A549 (cell line): ENCODE measurements around the gene CCND1. TPM values are rescaled to one million over a fixed set of nuclear protein-coding genes. Genes with fewer than 3 reads are reported as not detected.

Experiments used
- ATAC-seq, 2 experiments: fragments of 200-7000 bp in 1 of 2; fragments of >200 bp in 1 of 2; cut with Nextera tagmentation in 1 of 2; cut with Tn5 transposase in 1 of 2; 3 replicates each; pipeline versions ENCODE4 v1.8.0 to v1.9.1; 2018 to 2020; ENCODE audit warnings: mild to moderate bottlenecking in 1 of 2, moderate library complexity in 1 of 2
- CTCF ChIA-PET: fragments of 300-600 bp; sonication (Branson Sonifier 250); formaldehyde crosslinking; extraction: SDS; loops from one replicate; lab custom pipeline; 2021; ENCODE audit warnings: antibody characterized with exemption, inconsistent platforms; lab: Yijun Ruan, JAX
- POLR2A ChIA-PET: fragments of 350-600 bp; formaldehyde crosslinking; extraction: SDS; loops from one replicate; lab custom pipeline; 2021; ENCODE audit warnings: antibody characterized with exemption, inconsistent platforms; lab: Yijun Ruan, JAX
- DNase-seq, 2 experiments: peaks; one replicate each; pipeline versions ENCODE4 v3.0.0 to v3.0.0-alpha.2; 2011 to 2016; ENCODE audit warnings: low read depth in 1 of 2, low spot score in 1 of 2
- FAIRE-seq: peaks from 2 replicates; lab custom pipeline; 2011; peaks lifted over from hg19 to GRCh38; lab: Jason Lieb, UNC
- H3K27ac ChIP-seq, 2 experiments: fragments of >200 bp; sonication (Bioruptor Twin); formaldehyde crosslinking; 3 replicates each; pipeline ENCODE4 v1.5.1; 2016 to 2017
- H3K4me1 ChIP-seq: fragments of >200 bp; sonication (Bioruptor Twin); formaldehyde crosslinking; 3 replicates; pipeline ENCODE4 v1.6.1; 2016
- H3K4me2 ChIP-seq: fragments of >200 bp; sonication (Bioruptor Twin); formaldehyde crosslinking; 3 replicates; pipeline ENCODE4 v1.6.1; 2016
- H3K4me3 ChIP-seq: fragments of >200 bp; sonication (Bioruptor Twin); formaldehyde crosslinking; 3 replicates; pipeline ENCODE4 v1.5.1; 2016
- H3K9me3 ChIP-seq: fragments of >200 bp; sonication (Bioruptor Twin); formaldehyde crosslinking; 3 replicates; pipeline ENCODE4 v1.6.1; 2016
- CBX8 ChIP-seq: fragments of 200-600 bp; sonication (generic); IDR thresholded peaks from 2 replicates; pipeline ENCODE4 v1.6.1; 2016
- CTCF ChIP-seq: fragments of >200 bp; sonication (Bioruptor Twin); formaldehyde crosslinking; IDR thresholded peaks from 3 replicates; pipeline ENCODE4 v1.5.1; 2016
- EHMT2 ChIP-seq: fragments of 200-600 bp; sonication (generic); IDR thresholded peaks from 2 replicates; pipeline ENCODE4 v1.6.1; 2016; ENCODE audit warnings: antibody characterized with exemption, low read depth, mild to moderate bottlenecking, moderate library complexity
- ESRRA ChIP-seq: fragments of 150-350 bp; IDR thresholded peaks from 2 replicates; pipeline ENCODE4 v1.6.1; 2014; ENCODE audit warnings: mild to moderate bottlenecking, low read length, borderline replicate concordance
- FOXS1 ChIP-seq: fragments of 250-450 bp; sonication (Bioruptor Pico); IDR thresholded peaks from 2 replicates; pipeline ENCODE4 v1.5.0; 2020; ENCODE audit warnings: mild to moderate bottlenecking, moderate library complexity
- HES2 ChIP-seq: fragments of >200 bp; sonication (Bioruptor Twin); formaldehyde crosslinking; IDR thresholded peaks from 2 replicates; pipeline ENCODE4 v1.6.1; 2016
- MYC ChIP-seq: IDR thresholded peaks from 2 replicates; pipeline ENCODE4 v1.6.1; 2012; ENCODE audit warnings: mild to moderate bottlenecking, inconsistent platforms, low read length, improper control_type of control experiment, borderline replicate concordance
- NR3C1 ChIP-seq: fragments of >200 bp; sonication (Bioruptor Twin); formaldehyde crosslinking; IDR thresholded peaks from 3 replicates; pipeline ENCODE4 v1.6.1; 2017
- PBX3 ChIP-seq: IDR thresholded peaks from 2 replicates; pipeline ENCODE4 v1.6.1; 2012
- POLR2A ChIP-seq: IDR thresholded peaks from 2 replicates; pipeline ENCODE4 v1.6.1; 2012; ENCODE audit warnings: mild to moderate bottlenecking, low read length
- RCOR1 ChIP-seq: fragments of 150-350 bp; IDR thresholded peaks from 2 replicates; pipeline ENCODE4 v1.6.1; 2014; ENCODE audit warnings: antibody characterized with exemption, low read length, low read depth
- SMC3 ChIP-seq: fragments of >200 bp; sonication (Bioruptor Twin); formaldehyde crosslinking; IDR thresholded peaks from 3 replicates; pipeline ENCODE4 v1.6.1; 2018; ENCODE audit warnings: inconsistent platforms
- TFCP2L1 ChIP-seq: fragments of 250-450 bp; sonication (Bioruptor Pico); IDR thresholded peaks from 2 replicates; pipeline ENCODE4 v1.5.0; 2021; ENCODE audit warnings: mild to moderate bottlenecking
- ZNF302 ChIP-seq: fragments of 250-450 bp; sonication (Bioruptor Pico); IDR thresholded peaks from 2 replicates; pipeline ENCODE4 v1.9.0; 2021; ENCODE audit warnings: inconsistent platforms, mild to moderate bottlenecking, moderate library complexity
- WGBS: methylation state at CpG from one replicate; pipeline ENCODE4 v1.1.6; 2017; ENCODE audit errors: missing lambda C conversion rate; 5-methylcytosine and 5-hydroxymethylcytosine counted together
- polyA plus RNA-seq, 4 experiments: library from polyadenylated mRNA; depleted of rRNA in 3 of 4; stranded (reverse); fragments of >200 nt; fragmentation: RNase III in 1 of 4; extraction: RNeasy Plus Mini Kit Qiagen cat#74134 plus additional on column Dnase treatment in 1 of 4; gene quantifications; 2 replicates in 3 of 4; 3 replicates in 1 of 4; pipeline ENCODE4 v1.2.3, GENCODE V29; 2011 to 2017
- TF ChIP-seq, protein P1 (sequence below): fragments of 200-600 bp; sonication (generic); IDR thresholded peaks from 2 replicates; pipeline ENCODE4 v1.6.1; 2016; ENCODE audit warnings: antibody characterized with exemption, mild to moderate bottlenecking, moderate library complexity
- TF ChIP-seq, protein P2 (sequence below): IDR thresholded peaks from 2 replicates; pipeline ENCODE4 v1.6.1; 2012

The CCND1 gene
- polyA plus RNA-seq, 2 of the 4 experiments (the other 2 are of a cell fraction): 131 to 136 TPM

DNA sequence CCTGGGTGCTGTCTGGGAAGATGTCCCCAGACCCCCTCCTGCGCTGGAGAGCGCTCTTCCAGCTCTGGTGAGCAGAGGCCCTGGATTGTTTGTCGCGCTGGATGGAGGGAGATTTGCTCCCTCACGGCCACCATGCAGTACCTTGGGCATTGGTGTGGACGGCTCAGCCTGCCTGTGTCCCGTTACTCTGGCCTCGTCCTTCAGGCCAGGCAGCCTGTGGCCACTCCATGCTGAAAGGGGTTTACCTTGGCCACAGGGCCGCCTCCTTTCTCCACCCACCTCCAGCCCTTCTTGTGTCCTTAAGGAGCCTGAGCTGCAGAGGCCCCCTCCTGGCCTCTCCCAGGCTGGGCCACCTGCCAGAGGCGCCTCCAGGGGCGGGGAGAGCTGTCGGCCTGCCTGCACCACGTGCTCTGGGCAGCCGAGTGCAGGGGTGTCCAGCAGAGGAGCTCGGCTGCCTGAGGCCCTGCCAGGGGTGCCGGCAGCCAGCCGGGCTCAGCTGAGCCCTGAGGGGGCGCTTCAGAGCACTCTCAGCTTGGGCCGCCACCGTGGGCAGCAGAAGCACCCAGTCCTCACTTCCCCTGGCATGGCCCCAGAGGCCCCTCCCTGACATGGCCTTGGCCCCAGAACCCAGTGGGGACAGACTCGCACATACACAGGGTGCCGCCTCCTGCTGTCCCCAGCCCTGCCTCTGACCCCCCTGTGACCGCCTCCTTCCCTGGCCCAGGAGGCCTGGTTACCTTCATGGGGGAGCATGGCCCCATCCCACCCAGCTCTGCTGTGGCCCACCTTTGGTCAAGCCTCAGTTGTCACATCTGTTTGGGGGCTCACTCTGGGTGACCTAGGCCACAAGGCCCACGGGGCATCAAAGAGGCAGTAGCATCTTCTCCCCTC, 3.4 kb downstream of the CCND1 start (continued):
- TF ChIP-seq, protein P1, sequence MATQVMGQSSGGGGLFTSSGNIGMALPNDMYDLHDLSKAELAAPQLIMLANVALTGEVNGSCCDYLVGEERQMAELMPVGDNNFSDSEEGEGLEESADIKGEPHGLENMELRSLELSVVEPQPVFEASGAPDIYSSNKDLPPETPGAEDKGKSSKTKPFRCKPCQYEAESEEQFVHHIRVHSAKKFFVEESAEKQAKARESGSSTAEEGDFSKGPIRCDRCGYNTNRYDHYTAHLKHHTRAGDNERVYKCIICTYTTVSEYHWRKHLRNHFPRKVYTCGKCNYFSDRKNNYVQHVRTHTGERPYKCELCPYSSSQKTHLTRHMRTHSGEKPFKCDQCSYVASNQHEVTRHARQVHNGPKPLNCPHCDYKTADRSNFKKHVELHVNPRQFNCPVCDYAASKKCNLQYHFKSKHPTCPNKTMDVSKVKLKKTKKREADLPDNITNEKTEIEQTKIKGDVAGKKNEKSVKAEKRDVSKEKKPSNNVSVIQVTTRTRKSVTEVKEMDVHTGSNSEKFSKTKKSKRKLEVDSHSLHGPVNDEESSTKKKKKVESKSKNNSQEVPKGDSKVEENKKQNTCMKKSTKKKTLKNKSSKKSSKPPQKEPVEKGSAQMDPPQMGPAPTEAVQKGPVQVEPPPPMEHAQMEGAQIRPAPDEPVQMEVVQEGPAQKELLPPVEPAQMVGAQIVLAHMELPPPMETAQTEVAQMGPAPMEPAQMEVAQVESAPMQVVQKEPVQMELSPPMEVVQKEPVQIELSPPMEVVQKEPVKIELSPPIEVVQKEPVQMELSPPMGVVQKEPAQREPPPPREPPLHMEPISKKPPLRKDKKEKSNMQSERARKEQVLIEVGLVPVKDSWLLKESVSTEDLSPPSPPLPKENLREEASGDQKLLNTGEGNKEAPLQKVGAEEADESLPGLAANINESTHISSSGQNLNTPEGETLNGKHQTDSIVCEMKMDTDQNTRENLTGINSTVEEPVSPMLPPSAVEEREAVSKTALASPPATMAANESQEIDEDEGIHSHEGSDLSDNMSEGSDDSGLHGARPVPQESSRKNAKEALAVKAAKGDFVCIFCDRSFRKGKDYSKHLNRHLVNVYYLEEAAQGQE: no peak
- TF ChIP-seq TFCP2L1 (CRISPR knock-in tag) (no peak), ZNF302 (CRISPR knock-in tag) (no peak), ESRRA (no peak), SMC3 (peak; percentile 19; the same call in 2 of the 3 replicates), POLR2A (no peak), PBX3 (0 out of 2 replicates have a peak, but pooled peaks have one; percentile 3), RCOR1 (no peak), CTCF (peak; percentile 27; the same call in 1 of the 3 replicates), FOXS1 (CRISPR knock-in tag) (no peak), CBX8 (no peak), NR3C1 (no peak), HES2 (no peak), MYC (no peak; the same call in 1 of the 2 replicates)

DNA sequence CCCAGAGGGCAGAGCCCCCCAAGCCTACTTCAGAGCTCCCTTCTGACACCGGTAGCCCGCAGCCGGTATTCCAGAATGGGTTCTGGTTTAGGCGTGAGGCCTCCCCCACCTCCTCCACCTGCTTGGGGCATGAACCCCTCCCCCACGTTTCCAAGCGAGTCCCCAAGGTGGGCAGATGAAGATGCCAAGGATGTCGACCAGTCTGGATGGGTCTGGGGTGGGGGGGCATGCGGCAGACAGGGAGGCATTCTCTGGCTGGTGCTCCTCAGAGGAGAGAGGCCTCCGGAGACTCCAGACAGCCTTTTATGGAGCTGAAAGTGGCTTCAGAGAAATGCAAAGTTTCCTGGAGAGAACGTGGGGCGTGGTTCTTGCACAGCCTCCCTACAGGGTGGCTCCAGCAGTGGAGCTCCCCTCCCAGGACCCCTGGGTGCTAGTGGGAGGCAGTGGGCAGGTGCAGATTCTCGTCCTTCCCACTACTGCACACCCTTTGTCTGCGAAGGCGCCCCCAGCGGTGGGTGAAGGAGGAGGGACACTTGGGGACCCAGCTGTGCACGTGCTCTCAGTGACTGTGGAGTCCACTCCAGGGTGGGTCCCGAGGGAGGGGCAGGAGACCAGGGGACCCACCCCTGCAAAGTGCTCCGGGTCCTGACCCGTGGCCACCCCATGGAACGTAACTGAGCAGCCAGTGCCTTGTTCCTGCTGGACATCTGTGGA, 4.2 kb downstream of the CCND1 start:
- peaks cover 60% of the 10 kb centered on the region for H3K4me1 ChIP-seq
- ATAC-seq: no peak
- TF ChIP-seq EHMT2: no peak
- TF ChIP-seq, protein P2, sequence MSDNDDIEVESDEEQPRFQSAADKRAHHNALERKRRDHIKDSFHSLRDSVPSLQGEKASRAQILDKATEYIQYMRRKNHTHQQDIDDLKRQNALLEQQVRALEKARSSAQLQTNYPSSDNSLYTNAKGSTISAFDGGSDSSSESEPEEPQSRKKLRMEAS: 0 out of 2 replicates have a peak, but pooled peaks have one; percentile 16
- H3K9me3 ChIP-seq: no peaks in the 10 kb centered on the region
- WGBS: 64% methylated on average over 11 of the region's 20 CpGs
- CTCF ChIA-PET: interaction anchor here (0.7 to 8.0 kb wide), 21 partner anchors 13 to 556 kb away, joined by 3 to 262 read pairs (median 6); partner anchors contain the start of genes LTO1 and MYEOV
- FAIRE-seq: no peak
- H3K4me3 ChIP-seq: peak overlapping the region; percentile 91
- POLR2A ChIA-PET: interaction anchor here (0.5 to 8.9 kb wide), 6 partner anchors 25 to 613 kb away, joined by 3 to 188 read pairs (median 6); partner anchors contain the start of gene MYEOV
- no peak for DNase-seq
- H3K27ac ChIP-seq: peak overlapping the region; percentile 95 to 96
- H3K4me2 ChIP-seq: peak overlapping the region; percentile 88
